Kidney glomerular epithelial cell (primary cell): ENCODE results near the gene TRAF2.
A peak's percentile ranks its signal among the peaks of the same experiment; 100 is the strongest.

Experiments
- DNase-seq: peaks from one replicate; lab custom pipeline; 2025; lab: John Stamatoyannopoulos, UW

TRAF2 gene

GRCh38 chr9:136937186-136938001, 51.1 kb downstream of the TRAF2 start:
- DNase-seq, result no peak

DNA sequence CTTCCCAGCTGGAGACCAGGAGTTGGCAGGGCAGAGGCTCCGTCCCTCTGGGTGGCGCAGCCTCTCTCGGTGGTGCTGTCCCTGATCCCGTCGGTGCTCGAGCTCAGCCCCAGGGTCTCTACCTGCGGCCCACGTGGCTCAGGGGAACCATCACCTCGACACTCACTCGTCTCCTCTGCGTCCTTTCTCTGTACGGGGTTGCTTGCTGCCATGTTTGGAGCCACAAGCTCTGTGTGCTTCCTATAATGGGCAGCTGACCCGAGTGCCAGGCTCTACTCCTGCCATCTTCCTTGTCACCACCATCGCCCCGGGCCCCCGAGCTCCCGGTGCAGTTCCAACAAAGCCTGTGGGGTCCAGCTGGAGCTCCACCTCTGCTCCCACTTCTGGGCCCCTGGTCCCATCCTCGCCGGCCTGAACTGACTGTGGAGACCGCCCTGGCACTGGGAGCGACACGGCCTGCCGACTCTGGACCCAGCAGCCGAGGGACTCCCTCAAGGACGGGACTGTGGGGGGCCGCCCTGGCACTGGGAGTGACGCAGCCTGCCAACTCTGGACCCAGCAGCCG, 53.2 kb downstream of the TRAF2 start:
- DNase-seq, result no peak

DNA sequence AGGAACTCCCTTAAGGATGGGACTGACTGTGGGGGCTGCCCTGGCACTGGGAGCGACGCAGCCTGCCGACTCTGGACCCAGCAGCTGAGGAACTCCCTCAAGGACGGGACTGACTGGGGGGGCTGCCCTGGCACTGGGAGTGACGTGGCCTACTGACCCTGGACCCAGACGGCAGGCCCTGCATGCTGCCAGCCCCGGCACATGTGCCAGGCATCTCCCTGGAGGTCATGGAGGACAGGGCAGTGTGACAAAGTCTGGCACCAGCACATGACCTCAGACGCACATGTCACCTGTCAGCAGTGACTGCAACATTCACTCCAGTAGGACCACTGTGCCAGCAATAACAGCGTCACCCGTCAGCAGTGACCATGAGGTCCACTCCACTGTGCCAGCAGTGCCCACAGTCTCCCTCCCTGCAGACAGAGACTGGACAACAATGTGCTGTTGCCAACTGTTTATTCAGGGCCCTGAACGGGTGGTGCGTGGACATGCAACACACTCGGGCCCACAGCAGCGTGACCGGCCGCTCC, 53.7 kb downstream of the TRAF2 start:
- DNase-seq, result no peak

GRCh38 chr9:136940526-136941230, 54.4 kb downstream of the TRAF2 start:
- no peak for DNase-seq

GRCh38 chr9:136941231-136942111, 55.2 kb downstream of the TRAF2 start:
- DNase-seq, result no peak

GRCh38 chr9:136942112-136942880, 56.0 kb downstream of the TRAF2 start:
- DNase-seq, result no peak

GRCh38 chr9:136942881-136943230, 56.5 kb downstream of the TRAF2 start:
- DNase-seq, result no peak

DNA sequence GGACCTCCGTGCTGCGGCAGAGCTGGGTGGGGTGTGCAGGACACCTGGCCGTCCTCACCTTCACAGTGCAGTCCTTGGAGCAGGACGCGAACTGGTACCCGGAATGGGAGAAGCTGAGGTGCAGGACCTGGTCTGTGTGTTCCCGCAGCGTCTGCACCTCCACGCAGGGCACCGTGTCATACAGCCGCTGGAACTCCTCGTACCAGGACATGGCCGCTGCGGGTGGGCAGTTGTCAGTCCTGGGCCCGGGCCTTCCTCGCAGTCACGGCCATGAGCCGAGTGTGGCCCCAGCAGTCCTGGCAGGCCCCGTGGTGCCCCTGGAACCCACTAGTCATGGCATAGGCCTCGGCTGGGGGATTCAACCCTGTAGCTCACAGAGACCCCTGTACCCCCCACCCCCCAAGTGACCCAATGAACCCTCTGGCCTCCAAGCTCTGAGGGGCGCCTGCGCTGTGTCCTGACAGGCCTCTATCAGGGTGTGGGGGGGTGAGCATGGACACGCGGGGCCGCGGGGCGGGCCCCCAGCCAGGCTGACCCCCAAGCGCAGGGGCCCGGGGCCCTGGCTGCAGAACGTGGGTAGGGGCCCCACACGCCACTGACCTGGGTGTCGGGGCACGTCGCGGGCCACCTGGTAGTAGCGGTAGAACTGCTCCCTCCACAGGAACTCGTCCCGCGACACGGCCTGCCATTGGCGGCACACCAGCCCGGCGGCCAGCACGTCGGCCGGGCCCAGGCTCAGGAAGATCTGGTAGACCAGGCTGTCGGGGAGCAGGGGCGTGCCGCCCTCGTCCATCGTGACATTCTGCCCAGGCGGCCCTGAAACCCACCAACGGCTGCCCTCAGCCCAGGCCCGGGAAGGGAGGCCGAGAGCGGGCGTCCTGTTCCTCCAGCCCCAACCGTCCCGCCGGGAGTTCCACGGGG, 57.2 kb downstream of the TRAF2 start:
- no peak for DNase-seq

DNA sequence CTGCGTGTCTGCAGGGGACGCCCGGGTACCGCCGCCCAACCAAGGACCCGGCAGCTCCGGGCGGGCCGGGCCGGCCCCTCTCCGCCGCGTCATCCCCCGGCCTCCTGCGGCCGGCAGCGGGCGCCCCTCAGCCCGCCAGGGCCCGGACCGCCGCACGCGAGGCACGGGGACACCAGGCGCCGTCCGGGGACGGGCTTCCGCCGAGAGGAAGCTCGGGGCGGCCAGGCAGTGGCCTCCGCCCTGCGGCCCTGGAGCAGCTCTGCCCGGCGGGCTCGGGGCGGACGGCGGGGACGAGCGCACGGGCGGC, 57.8 kb downstream of the TRAF2 start:
- DNase-seq, result no peak

DNA sequence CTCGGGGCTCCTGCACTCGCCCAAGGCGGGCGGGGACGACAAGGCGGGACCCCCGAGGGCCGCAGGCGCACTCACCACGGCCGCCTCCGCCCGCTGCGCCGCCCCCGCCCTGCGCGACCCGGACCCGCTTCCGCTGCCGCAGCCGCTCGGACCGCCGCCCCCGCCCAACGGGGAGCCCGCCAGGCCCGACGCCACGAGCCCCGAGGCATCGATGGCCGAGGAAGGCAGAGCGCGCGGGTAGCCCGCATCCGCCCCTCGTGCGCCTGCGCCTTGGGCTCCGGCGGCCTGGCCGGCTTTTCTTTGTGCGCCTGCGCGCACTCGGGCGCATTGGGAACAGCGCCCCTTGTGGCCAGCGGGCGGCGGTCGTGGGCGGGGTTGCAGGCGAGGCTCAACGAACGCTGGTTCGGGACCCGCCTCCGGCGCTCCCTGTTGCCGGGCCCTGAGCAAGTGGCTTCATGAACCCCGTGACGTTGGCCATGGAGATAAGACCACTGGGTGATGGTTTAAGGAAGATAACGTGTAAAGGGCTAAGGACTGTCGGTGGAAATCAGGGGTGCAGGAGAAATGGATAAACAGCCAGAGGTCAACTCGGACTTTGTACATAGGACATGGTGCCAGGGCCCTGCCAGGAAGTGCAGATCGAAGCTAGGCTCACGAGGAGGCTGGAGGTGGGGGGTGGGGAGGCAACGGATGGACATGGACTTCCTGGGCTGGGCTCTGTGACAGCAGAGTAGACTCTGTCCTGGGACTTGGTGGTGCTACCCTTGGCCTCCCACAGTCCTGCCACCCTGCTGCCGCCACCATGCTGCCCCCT, 58.4 kb downstream of the TRAF2 start, which contains the start of the genes C8G and FBXW5:
TSS of gene C8G (plus strand) at position 725 of the 814 bp plus-strand sequence. CDS start at position 803, 78 bp downstream.
TSS of gene FBXW5 (minus strand) at position 220 of the 814 bp plus-strand sequence. CDS start 655 bp downstream, outside the sequence.
- DNase-seq, result peak; percentile 91

GRCh38 chr9:136945333-136946227, 59.3 kb downstream of the TRAF2 start:
- DNase-seq, result no peak

- no peak for DNase-seq
Measured at GRCh38 chr9:136946228-136947027, 60.1 kb downstream of the TRAF2 start.

GRCh38 chr9:136947028-136947891, 60.9 kb downstream of the TRAF2 start:
- no peak for DNase-seq

- no peak for DNase-seq
Measured at GRCh38 chr9:136947955-136948510, 61.7 kb downstream of the TRAF2 start.

- no peak for DNase-seq
Measured at GRCh38 chr9:136949239-136949816, 63.0 kb downstream of the TRAF2 start.
